HUES6 (cell line): ENCODE measurements around the gene SYT7.

Source experiments
- H3K27ac ChIP-seq: 2 replicates; pipeline ENCODE4 v1.7.0; 2013; ENCODE audit warnings: low read depth, mild to moderate bottlenecking, low read length, inconsistent platforms
- H3K27me3 ChIP-seq: 2 replicates; pipeline ENCODE4 v1.6.1; 2013; ENCODE audit warnings: low read length; ENCODE audit not compliant: control insufficient read depth, insufficient read depth
- H3K36me3 ChIP-seq: 2 replicates; pipeline ENCODE4 v1.6.1; 2013; ENCODE audit warnings: low read length; ENCODE audit not compliant: control insufficient read depth, insufficient read depth
- H3K4me1 ChIP-seq: 2 replicates; pipeline ENCODE4 v1.6.1; 2013; ENCODE audit warnings: low read length; ENCODE audit not compliant: control insufficient read depth, insufficient read depth
- H3K4me3 ChIP-seq: 2 replicates; pipeline ENCODE4 v1.5.1; 2013; ENCODE audit warnings: low read depth, low read length
- H3K9ac ChIP-seq: one replicate; pipeline ENCODE4 v1.6.1; 2013; ENCODE audit warnings: mild to moderate bottlenecking, low read length
- H3K9me3 ChIP-seq: 2 replicates; pipeline ENCODE4 v1.6.1; 2013; ENCODE audit warnings: low read depth, low read length; ENCODE audit not compliant: control insufficient read depth, insufficient read depth

Gene SYT7

GRCh38 chr11:61499816-61500491, 80.9 kb downstream of the SYT7 start:
- no peaks in the 10 kb centered on the region for H3K9me3 ChIP-seq
- H3K36me3 ChIP-seq: no peaks in the 10 kb centered on the region
- peaks cover 23% of the 10 kb centered on the region for H3K4me1 ChIP-seq
- H3K4me3 ChIP-seq: peak overlapping the region; percentile 29
- H3K27me3 ChIP-seq: no peaks in the 10 kb centered on the region
- H3K9ac ChIP-seq: peak overlapping the region; percentile 75
- H3K27ac ChIP-seq: peak overlapping the region; percentile 89; the same call in 1 of the 2 replicates

GRCh38 chr11:61498767-61499341, 82.0 kb downstream of the SYT7 start:
- Histone ChIP-seq H3K27ac (no peak overlapping the region), H3K9me3 (no peaks in the 10 kb centered on the region), H3K9ac (no peak overlapping the region), H3K27me3 (no peaks in the 10 kb centered on the region), H3K36me3 (no peaks in the 10 kb centered on the region), H3K4me1 (peaks cover 23% of the 10 kb centered on the region), H3K4me3 (no peak overlapping the region)

- H3K27me3 ChIP-seq: no peaks in the 10 kb centered on the region
- H3K9ac ChIP-seq: no peak overlapping the region
- no peaks in the 10 kb centered on the region for H3K9me3 ChIP-seq
- peaks cover 18% of the 10 kb centered on the region for H3K4me1 ChIP-seq
- no peaks in the 10 kb centered on the region for H3K36me3 ChIP-seq
- H3K4me3 ChIP-seq: no peak overlapping the region
- no peak overlapping the region for H3K27ac ChIP-seq
These were observed 83.0 kb downstream of the SYT7 start for GRCh38 chr11:61497876-61498275.

GRCh38 chr11:61497473-61497872, 83.4 kb downstream of the SYT7 start:
- Histone ChIP-seq H3K4me1 (peaks cover 15% of the 10 kb centered on the region), H3K27ac (no peak overlapping the region), H3K27me3 (no peaks in the 10 kb centered on the region), H3K36me3 (no peaks in the 10 kb centered on the region), H3K9me3 (no peaks in the 10 kb centered on the region), H3K4me3 (no peak overlapping the region), H3K9ac (no peak overlapping the region)

- peaks cover 15% of the 10 kb centered on the region for H3K4me1 ChIP-seq
- H3K36me3 ChIP-seq: no peaks in the 10 kb centered on the region
- H3K9ac ChIP-seq: no peak overlapping the region
- no peak overlapping the region for H3K27ac ChIP-seq
- no peak overlapping the region for H3K4me3 ChIP-seq
- no peaks in the 10 kb centered on the region for H3K27me3 ChIP-seq
- H3K9me3 ChIP-seq: no peaks in the 10 kb centered on the region
These were observed 84.1 kb downstream of the SYT7 start for GRCh38 chr11:61496602-61497400.

GRCh38 chr11:61495801-61496601, 84.9 kb downstream of the SYT7 start:
- Histone ChIP-seq H3K9ac (no peak overlapping the region), H3K27ac (no peak overlapping the region), H3K4me3 (no peak overlapping the region), H3K36me3 (no peaks in the 10 kb centered on the region), H3K27me3 (no peaks in the 10 kb centered on the region), H3K4me1 (peaks cover 15% of the 10 kb centered on the region), H3K9me3 (no peaks in the 10 kb centered on the region)

- H3K4me3 ChIP-seq: no peak overlapping the region
- no peaks in the 10 kb centered on the region for H3K9me3 ChIP-seq
- H3K9ac ChIP-seq: no peak overlapping the region
- no peaks in the 10 kb centered on the region for H3K27me3 ChIP-seq
- H3K4me1 ChIP-seq: peaks cover 16% of the 10 kb centered on the region
- H3K27ac ChIP-seq: no peak overlapping the region
- no peaks in the 10 kb centered on the region for H3K36me3 ChIP-seq
These were observed 86.4 kb downstream of the SYT7 start for GRCh38 chr11:61494381-61494961.

GRCh38 chr11:61491736-61492395, 89.0 kb downstream of the SYT7 start:
- H3K36me3 ChIP-seq: no peaks in the 10 kb centered on the region
- no peak overlapping the region for H3K4me3 ChIP-seq
- H3K9me3 ChIP-seq: no peaks in the 10 kb centered on the region
- peaks cover 22% of the 10 kb centered on the region for H3K4me1 ChIP-seq
- no peaks in the 10 kb centered on the region for H3K27me3 ChIP-seq
- no peak overlapping the region for H3K27ac ChIP-seq
- no peak overlapping the region for H3K9ac ChIP-seq

- H3K9me3 ChIP-seq: no peaks in the 10 kb centered on the region
- peaks cover 28% of the 10 kb centered on the region for H3K4me1 ChIP-seq
- H3K36me3 ChIP-seq: no peaks in the 10 kb centered on the region
- no peak overlapping the region for H3K4me3 ChIP-seq
- H3K27me3 ChIP-seq: no peaks in the 10 kb centered on the region
- H3K9ac ChIP-seq: no peak overlapping the region
- no peak overlapping the region for H3K27ac ChIP-seq
These were observed 90.8 kb downstream of the SYT7 start for GRCh38 chr11:61489833-61490721.
